CD14-positive monocyte (primary cell): ENCODE data around the gene SLC6A2. TPM values are rescaled to one million over a fixed set of nuclear protein-coding genes. Genes with fewer than 3 reads are reported as not detected.

Experiments
- DNase-seq, 3 donors: peaks; one replicate each; pipeline ENCODE4 v3.0.0-alpha.2; 2011 to 2022
- H2AFZ ChIP-seq: 2 replicates; pipeline ENCODE4 v1.6.0; 2012; ENCODE audit warnings: mild to moderate bottlenecking, low read depth, low read length, inconsistent platforms; ENCODE audit not compliant: insufficient read depth, poor library complexity, severe bottlenecking
- H3K27ac ChIP-seq, 2 donors: 1 replicate in 1 of 2; 2 replicates in 1 of 2; pipeline ENCODE4 v1.5.1; 2012 to 2013; ENCODE audit warnings: low read length in 2 of 2, control low read depth in 1 of 2, inconsistent platforms in 1 of 2, low read depth in 1 of 2, mild to moderate bottlenecking in 1 of 2
- H3K27me3 ChIP-seq, 2 donors: one replicate each; pipeline versions ENCODE4 v1.6.0 to v1.6.1; 2011 to 2013; ENCODE audit warnings: low read length in 2 of 2; ENCODE audit not compliant: control insufficient read depth in 2 of 2, insufficient read depth in 2 of 2
- H3K36me3 ChIP-seq, 2 donors: replicated peaks in 1 of 2; 1 replicate in 1 of 2; 2 replicates in 1 of 2; pipeline versions ENCODE4 v1.5.1 to v1.6.1; 2012 to 2013; ENCODE audit warnings: low read length in 2 of 2, control low read depth in 1 of 2, inconsistent platforms in 1 of 2, mild to moderate bottlenecking in 1 of 2; ENCODE audit not compliant: insufficient read depth in 2 of 2, control insufficient read depth in 1 of 2
- H3K4me1 ChIP-seq, 2 donors: 1 replicate in 1 of 2; 2 replicates in 1 of 2; pipeline versions ENCODE4 v1.5.1 to v1.6.1; 2012 to 2013; ENCODE audit warnings: low read length in 2 of 2, control low read depth in 1 of 2, inconsistent platforms in 1 of 2, mild to moderate bottlenecking in 1 of 2, moderate library complexity in 1 of 2; ENCODE audit not compliant: insufficient read depth in 2 of 2, control insufficient read depth in 1 of 2
- H3K4me2 ChIP-seq: replicated peaks from 2 replicates; pipeline ENCODE3; 2012; ENCODE audit warnings: low read length, moderate library complexity, mild to moderate bottlenecking; ENCODE audit not compliant: poor library complexity, severe bottlenecking; ENCODE audit errors: extremely low read depth
- H3K4me3 ChIP-seq, 3 experiments: fragments of 200-600 bp in 1 of 3; sonication (generic) in 1 of 3; replicated peaks in 1 of 3; 1 replicate in 2 of 3; 2 replicates in 1 of 3; pipeline ENCODE4 v1.5.1; 2011 to 2013; ENCODE audit warnings: low read length in 3 of 3, mild to moderate bottlenecking in 3 of 3, control low read depth in 2 of 3, low read depth in 2 of 3, inconsistent platforms in 1 of 3, moderate library complexity in 1 of 3
- H3K79me2 ChIP-seq: 2 replicates; pipeline ENCODE4 v1.6.0; 2012; ENCODE audit warnings: mild to moderate bottlenecking, control low read depth, inconsistent platforms, low read length, moderate library complexity; ENCODE audit not compliant: insufficient read depth
- H3K9ac ChIP-seq: 2 replicates; pipeline ENCODE4 v1.6.0; 2017; ENCODE audit warnings: low read length, mild to moderate bottlenecking; ENCODE audit not compliant: insufficient read depth, poor library complexity, severe bottlenecking
- H3K9me3 ChIP-seq, 2 donors: replicated peaks in 1 of 2; 1 replicate in 1 of 2; 2 replicates in 1 of 2; pipeline versions ENCODE4 v1.5.1 to v1.6.1; 2012 to 2013; ENCODE audit warnings: low read length in 2 of 2, control low read depth in 1 of 2; ENCODE audit not compliant: control insufficient read depth in 1 of 2, insufficient read depth in 1 of 2
- H4K20me1 ChIP-seq: 2 replicates; pipeline ENCODE4 v1.6.0; 2012; ENCODE audit warnings: mild to moderate bottlenecking, low read length, control low read depth, moderate library complexity; ENCODE audit not compliant: insufficient read depth
- H3K27ac Mint-ChIP-seq, 7 donors: one replicate each; pipeline ENCODE4 v1.8.0; 2020; ENCODE audit warnings: mild to moderate bottlenecking in 7 of 7, mixed read lengths in 7 of 7, moderate library complexity in 6 of 7, inconsistent platforms in 2 of 7
- H3K27me3 Mint-ChIP-seq, 3 donors: one replicate each; pipeline ENCODE4 v1.8.0; 2021 to 2022; ENCODE audit warnings: low read depth in 3 of 3, mild to moderate bottlenecking in 3 of 3, mixed read lengths in 3 of 3, moderate library complexity in 3 of 3, inconsistent platforms in 1 of 3
- H3K36me3 Mint-ChIP-seq, 2 donors: one replicate each; pipeline ENCODE4 v1.8.0; 2020; ENCODE audit warnings: mixed read lengths in 2 of 2, inconsistent platforms in 1 of 2, mild to moderate bottlenecking in 1 of 2
- H3K4me1 Mint-ChIP-seq: one replicate; pipeline ENCODE4 v1.8.0; 2020; ENCODE audit warnings: mild to moderate bottlenecking, mixed read lengths
- H3K4me3 Mint-ChIP-seq, 2 donors: one replicate each; pipeline ENCODE4 v1.8.0; 2020; ENCODE audit warnings: mild to moderate bottlenecking in 2 of 2, mixed read lengths in 2 of 2, moderate library complexity in 1 of 2
- H3K9me3 Mint-ChIP-seq, 7 donors: one replicate each; pipeline ENCODE4 v1.8.0; 2020 to 2022; ENCODE audit warnings: mixed read lengths in 7 of 7, mild to moderate bottlenecking in 6 of 7, moderate library complexity in 6 of 7, inconsistent platforms in 2 of 7
- WGBS: methylation state at CpG from one replicate; pipeline ENCODE4 v1.1.5; 2013; ENCODE audit warnings: missing lambda C conversion rate; ENCODE audit not compliant: insufficient coverage; 5-methylcytosine and 5-hydroxymethylcytosine counted together
- intact Hi-C, 2 donors: fragments of 100-400 bp; cut with micrococcal nuclease; formaldehyde crosslinking; loops; one replicate each; pipeline versions ENCODE4 v1.15.0 to v1.15.1; 2023
- polyA plus RNA-seq, 3 donors: library from polyadenylated mRNA; depleted of rRNA in 1 of 3; unstranded in 2 of 3; stranded (reverse) in 1 of 3; fragments of 300-500 nt in 2 of 3; fragments of >200 nt in 1 of 3; fragmentation: Illumina TruSeq in 2 of 3; gene quantifications; 1 replicate in 2 of 3; 2 replicates in 1 of 3; pipeline ENCODE4 v1.2.3, GENCODE V29; 2012 to 2021
- TF ChIP-seq, protein P1 (sequence below): fragments of 200-600 bp; IDR thresholded peaks from one replicate; pipeline ENCODE4 v1.8.0; 2022; ENCODE audit warnings: antibody characterized with exemption, mild to moderate bottlenecking

SLC6A2 gene
- polyA plus RNA-seq, 3 donors: not detected

DNA sequence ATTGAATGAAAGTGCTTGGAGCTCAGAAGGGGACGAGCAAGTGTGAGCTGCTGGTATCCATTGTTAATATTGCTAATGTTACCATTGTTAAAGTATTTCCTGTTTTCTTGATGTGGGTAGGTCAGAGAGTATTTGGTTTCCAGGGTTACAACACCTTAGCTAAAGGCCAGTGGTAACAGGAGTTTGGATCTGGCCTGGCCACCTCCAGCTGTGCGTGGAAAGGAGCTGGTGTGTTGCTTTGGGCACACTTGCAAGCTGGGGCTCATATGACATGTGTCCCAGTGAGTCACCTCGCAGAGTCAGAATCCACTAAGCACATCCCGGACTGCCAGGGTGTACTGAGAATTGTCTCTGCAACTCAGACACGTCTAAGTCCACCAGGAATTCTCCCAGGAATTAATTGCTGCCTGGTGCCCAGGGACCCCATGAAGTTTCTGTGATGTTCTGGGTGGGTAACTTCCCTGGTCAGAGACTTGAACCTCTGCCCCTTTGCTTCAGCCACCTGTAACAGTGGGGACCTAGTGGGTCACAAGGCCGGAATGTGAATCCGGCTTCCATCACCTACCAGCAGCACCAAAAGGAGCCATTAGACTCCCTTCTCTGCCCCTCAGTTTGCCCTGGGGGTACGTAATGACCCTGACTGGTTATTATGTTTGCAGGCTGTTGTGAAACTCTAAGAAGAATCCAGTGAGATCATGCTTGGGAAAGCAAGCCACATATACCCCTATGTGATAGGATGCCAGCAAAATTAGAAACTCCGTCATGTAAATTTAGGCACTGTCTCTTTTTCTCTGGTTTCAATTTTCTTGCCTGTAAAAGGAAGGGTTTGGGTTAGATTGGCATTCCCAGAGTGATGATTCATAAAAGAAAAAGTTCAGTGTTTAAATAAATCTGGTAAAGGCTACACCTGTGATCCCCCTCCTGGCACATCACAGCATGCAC lies 12.8 kb downstream of the SLC6A2 start:
- WGBS: 84% methylated on average over 5 of the region's 9 CpGs
- no peak overlapping the region for H3K4me2 ChIP-seq
- TF ChIP-seq, protein P1, sequence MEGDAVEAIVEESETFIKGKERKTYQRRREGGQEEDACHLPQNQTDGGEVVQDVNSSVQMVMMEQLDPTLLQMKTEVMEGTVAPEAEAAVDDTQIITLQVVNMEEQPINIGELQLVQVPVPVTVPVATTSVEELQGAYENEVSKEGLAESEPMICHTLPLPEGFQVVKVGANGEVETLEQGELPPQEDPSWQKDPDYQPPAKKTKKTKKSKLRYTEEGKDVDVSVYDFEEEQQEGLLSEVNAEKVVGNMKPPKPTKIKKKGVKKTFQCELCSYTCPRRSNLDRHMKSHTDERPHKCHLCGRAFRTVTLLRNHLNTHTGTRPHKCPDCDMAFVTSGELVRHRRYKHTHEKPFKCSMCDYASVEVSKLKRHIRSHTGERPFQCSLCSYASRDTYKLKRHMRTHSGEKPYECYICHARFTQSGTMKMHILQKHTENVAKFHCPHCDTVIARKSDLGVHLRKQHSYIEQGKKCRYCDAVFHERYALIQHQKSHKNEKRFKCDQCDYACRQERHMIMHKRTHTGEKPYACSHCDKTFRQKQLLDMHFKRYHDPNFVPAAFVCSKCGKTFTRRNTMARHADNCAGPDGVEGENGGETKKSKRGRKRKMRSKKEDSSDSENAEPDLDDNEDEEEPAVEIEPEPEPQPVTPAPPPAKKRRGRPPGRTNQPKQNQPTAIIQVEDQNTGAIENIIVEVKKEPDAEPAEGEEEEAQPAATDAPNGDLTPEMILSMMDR: no peak

DNA sequence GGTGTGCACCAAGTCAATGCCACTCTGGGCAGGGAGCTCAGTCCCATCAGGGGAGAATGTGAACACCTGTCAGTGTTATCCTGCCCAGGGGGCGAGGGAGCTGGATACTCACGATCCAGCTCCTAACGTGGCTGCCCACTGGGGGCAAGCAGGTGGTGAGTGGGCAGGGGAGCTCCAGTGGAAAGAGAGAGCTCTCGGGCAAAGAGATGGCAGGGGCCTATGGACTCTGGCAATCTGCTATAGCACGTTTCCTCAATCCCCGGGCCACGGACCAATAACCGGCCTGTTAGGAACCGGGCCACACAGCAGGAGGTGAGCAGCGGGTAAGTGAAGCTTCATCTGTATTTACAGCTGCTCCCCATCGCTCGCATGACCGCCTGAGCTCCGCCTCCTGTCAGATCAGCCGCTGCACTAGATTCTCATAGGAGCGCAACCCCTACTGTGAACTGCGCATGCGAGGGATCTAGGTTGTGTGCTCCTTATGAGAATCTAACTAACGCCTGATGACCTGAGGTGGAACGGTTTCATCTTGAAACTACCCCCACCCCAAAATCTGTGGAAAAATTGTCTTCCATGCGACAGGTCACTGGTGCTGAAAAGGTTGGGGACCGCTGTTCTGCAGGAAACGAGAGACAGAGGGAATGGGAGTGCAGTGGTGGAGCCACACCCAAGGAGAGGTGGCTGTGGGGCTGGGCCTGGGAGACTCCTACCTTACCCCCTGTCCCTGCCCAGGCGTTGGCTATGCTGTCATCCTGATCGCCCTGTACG lies 15.6 kb downstream of the SLC6A2 start:
- no peak overlapping the region for H3K27ac ChIP-seq
- H3K27ac Mint-ChIP-seq: peak overlapping the region in 1 of 7 donors; percentile 45
- no peaks in the 10 kb centered on the region for H3K4me1 ChIP-seq
- 94% methylated on average over 21 of the region's 26 CpGs for WGBS
- TF ChIP-seq, protein P1: no peak
- H3K9me3 Mint-ChIP-seq: peaks cover 0 to 4% (median 0%) of the 10 kb centered on the region in 7 donors
- no peak overlapping the region for H2AFZ ChIP-seq
- H3K9me3 ChIP-seq: no peaks in the 10 kb centered on the region
- H3K36me3 Mint-ChIP-seq: no peaks in the 10 kb centered on the region
- H3K9ac ChIP-seq: no peak overlapping the region
- intact Hi-C loops: no loop called here
- no peak overlapping the region for H3K4me3 ChIP-seq
- peaks cover 0 to 7% (median 5%) of the 10 kb centered on the region in 3 donors for H3K27me3 Mint-ChIP-seq
- H3K4me3 Mint-ChIP-seq: no peak overlapping the region
- no peak for DNase-seq
- H3K4me2 ChIP-seq: no peak overlapping the region
- H3K4me1 Mint-ChIP-seq: no peaks in the 10 kb centered on the region
- no peaks in the 10 kb centered on the region for H3K27me3 ChIP-seq
- H4K20me1 ChIP-seq: no peaks in the 10 kb centered on the region
- no peaks in the 10 kb centered on the region for H3K36me3 ChIP-seq
- H3K79me2 ChIP-seq: no peaks in the 10 kb centered on the region

More for the DNA sequence above, 12.8 kb downstream of the SLC6A2 start:
- no peak for DNase-seq
- no peak overlapping the region for H3K27ac Mint-ChIP-seq
- Histone ChIP-seq H4K20me1 (no peaks in the 10 kb centered on the region), H2AFZ (no peak overlapping the region), H3K27me3 (no peaks in the 10 kb centered on the region), H3K9me3 (no peaks in the 10 kb centered on the region), H3K4me3 (no peak overlapping the region), H3K79me2 (no peaks in the 10 kb centered on the region), H3K9ac (no peak overlapping the region), H3K27ac (no peak overlapping the region), H3K4me1 (no peaks in the 10 kb centered on the region), H3K36me3 (no peaks in the 10 kb centered on the region)
- H3K36me3 Mint-ChIP-seq: no peaks in the 10 kb centered on the region
- peaks cover 0 to 4% (median 0%) of the 10 kb centered on the region in 7 donors for H3K9me3 Mint-ChIP-seq
- H3K4me1 Mint-ChIP-seq: no peaks in the 10 kb centered on the region
- no peak overlapping the region for H3K4me3 Mint-ChIP-seq
- H3K27me3 Mint-ChIP-seq: peaks cover 0 to 9% (median 7%) of the 10 kb centered on the region in 3 donors
- intact Hi-C loops: no loop called here
